ENCODE results near the gene XPO4.

DNA sequence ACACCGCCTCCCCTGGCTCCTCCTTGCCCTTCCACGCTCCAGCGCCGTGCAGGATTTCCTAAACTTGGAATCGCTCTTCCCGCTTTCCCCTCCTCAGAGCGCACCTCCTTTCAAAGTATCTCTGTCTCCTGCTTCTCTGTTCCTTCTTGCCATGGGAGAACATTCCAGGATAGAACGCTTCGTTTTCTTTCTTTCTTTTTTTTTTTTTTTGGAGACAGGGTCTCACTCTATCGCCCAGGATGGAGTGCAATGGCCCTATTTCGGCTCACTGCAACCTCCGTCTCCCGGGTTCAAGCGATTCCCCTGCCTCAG, 574 bp upstream of the XPO4 start:
- TF ChIP-seq, protein P1, sequence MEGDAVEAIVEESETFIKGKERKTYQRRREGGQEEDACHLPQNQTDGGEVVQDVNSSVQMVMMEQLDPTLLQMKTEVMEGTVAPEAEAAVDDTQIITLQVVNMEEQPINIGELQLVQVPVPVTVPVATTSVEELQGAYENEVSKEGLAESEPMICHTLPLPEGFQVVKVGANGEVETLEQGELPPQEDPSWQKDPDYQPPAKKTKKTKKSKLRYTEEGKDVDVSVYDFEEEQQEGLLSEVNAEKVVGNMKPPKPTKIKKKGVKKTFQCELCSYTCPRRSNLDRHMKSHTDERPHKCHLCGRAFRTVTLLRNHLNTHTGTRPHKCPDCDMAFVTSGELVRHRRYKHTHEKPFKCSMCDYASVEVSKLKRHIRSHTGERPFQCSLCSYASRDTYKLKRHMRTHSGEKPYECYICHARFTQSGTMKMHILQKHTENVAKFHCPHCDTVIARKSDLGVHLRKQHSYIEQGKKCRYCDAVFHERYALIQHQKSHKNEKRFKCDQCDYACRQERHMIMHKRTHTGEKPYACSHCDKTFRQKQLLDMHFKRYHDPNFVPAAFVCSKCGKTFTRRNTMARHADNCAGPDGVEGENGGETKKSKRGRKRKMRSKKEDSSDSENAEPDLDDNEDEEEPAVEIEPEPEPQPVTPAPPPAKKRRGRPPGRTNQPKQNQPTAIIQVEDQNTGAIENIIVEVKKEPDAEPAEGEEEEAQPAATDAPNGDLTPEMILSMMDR (IDR thresholded peaks at IDR 0.05), result no peak
- TF ChIP-seq CHD2 (IDR thresholded peaks at IDR 0.05; ENCODE audit: low read length, partially characterized antibody), result no peak
- no peak for TF ChIP-seq FOSL2 (IDR thresholded peaks at IDR 0.05; ENCODE audit: borderline replicate concordance, low read depth)
- no peak for TF ChIP-seq MEF2A (IDR thresholded peaks at IDR 0.05; ENCODE audit: borderline replicate concordance, low read depth)
- TF ChIP-seq TEAD4 (IDR thresholded peaks at IDR 0.05; ENCODE audit: borderline replicate concordance, insufficient read depth), result no peak
- TF ChIP-seq POLR2AphosphoS5 (IDR thresholded peaks at IDR 0.05; ENCODE audit: low read depth, low read length), result no peak
- TF ChIP-seq, protein P2, sequence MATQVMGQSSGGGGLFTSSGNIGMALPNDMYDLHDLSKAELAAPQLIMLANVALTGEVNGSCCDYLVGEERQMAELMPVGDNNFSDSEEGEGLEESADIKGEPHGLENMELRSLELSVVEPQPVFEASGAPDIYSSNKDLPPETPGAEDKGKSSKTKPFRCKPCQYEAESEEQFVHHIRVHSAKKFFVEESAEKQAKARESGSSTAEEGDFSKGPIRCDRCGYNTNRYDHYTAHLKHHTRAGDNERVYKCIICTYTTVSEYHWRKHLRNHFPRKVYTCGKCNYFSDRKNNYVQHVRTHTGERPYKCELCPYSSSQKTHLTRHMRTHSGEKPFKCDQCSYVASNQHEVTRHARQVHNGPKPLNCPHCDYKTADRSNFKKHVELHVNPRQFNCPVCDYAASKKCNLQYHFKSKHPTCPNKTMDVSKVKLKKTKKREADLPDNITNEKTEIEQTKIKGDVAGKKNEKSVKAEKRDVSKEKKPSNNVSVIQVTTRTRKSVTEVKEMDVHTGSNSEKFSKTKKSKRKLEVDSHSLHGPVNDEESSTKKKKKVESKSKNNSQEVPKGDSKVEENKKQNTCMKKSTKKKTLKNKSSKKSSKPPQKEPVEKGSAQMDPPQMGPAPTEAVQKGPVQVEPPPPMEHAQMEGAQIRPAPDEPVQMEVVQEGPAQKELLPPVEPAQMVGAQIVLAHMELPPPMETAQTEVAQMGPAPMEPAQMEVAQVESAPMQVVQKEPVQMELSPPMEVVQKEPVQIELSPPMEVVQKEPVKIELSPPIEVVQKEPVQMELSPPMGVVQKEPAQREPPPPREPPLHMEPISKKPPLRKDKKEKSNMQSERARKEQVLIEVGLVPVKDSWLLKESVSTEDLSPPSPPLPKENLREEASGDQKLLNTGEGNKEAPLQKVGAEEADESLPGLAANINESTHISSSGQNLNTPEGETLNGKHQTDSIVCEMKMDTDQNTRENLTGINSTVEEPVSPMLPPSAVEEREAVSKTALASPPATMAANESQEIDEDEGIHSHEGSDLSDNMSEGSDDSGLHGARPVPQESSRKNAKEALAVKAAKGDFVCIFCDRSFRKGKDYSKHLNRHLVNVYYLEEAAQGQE (IDR thresholded peaks at IDR 0.05; ENCODE audit: low read depth, low read length), result no peak
- TF ChIP-seq ELF1 (IDR thresholded peaks at IDR 0.05), result no peak
